HCT116 (cell line): Measurements from ENCODE around the gene SLC25A33. TPM values are rescaled to one million over a fixed set of nuclear protein-coding genes. Genes with fewer than 3 reads are reported as not detected.

ENCODE experiments used
- ATAC-seq: fragments of 200-7000 bp; cut with Tn5 transposase; 2 replicates; pipeline ENCODE4 v1.9.1; 2020; ENCODE audit warnings: mild to moderate bottlenecking, moderate library complexity
- BruUV-seq: library from RNA; stranded (reverse); fragments of 400-500 nt; replicated peaks from 2 replicates; lab custom pipeline; 2021; lab: Mats Ljungman, UMichigan
- CTCF ChIA-PET: fragments of 300-600 bp; sonication (Branson Sonifier 250); formaldehyde crosslinking; loops from one replicate; lab custom pipeline; 2021; ENCODE audit warnings: antibody characterized with exemption; lab: Charles Lee
- POLR2A ChIA-PET: fragments of 300-600, 350-600 bp; sonication (Branson Sonifier 250); formaldehyde crosslinking; loops from one replicate; lab custom pipeline; 2021; ENCODE audit warnings: antibody characterized with exemption; lab: Charles Lee
- RAD21 ChIA-PET, 2 experiments: fragments of 300-600 bp; sonication (Branson Sonifier 250); formaldehyde crosslinking; loops; one replicate each; lab custom pipeline; 2023; ENCODE audit warnings: low total read pairs in 2 of 2; ENCODE audit not compliant: uncharacterized antibody in 2 of 2, unreplicated experiment in 2 of 2, low non-redundant PET in 1 of 2; lab: Charles Lee
- DNase-seq: peaks from one replicate; pipeline ENCODE4 v3.0.0-alpha.2; 2010; ENCODE audit warnings: low read depth, low spot score
- H2AFZ ChIP-seq: fragments of 200-600 bp; shearing (Covaris generic), sonication (generic); 2 replicates; pipeline ENCODE4 v1.6.1; 2017; ENCODE audit warnings: low read depth, mixed run types, mixed read lengths, antibody characterized with exemption, low read length; ENCODE audit not compliant: poor library complexity, severe bottlenecking
- H3K27ac ChIP-seq: 2 replicates; pipeline ENCODE4 v1.5.1; 2012; ENCODE audit warnings: low read depth, low read length
- H3K27me3 ChIP-seq: fragments of 200-600 bp; sonication (generic); 2 replicates; pipeline ENCODE4 v1.6.1; 2016; ENCODE audit warnings: mixed run types, low read length, mixed read lengths; ENCODE audit not compliant: insufficient read depth
- H3K36me3 ChIP-seq, 2 experiments: fragments of 200-500 bp in 1 of 2; fragments of 200-600 bp in 1 of 2; sonication (Bioruptor generic) in 1 of 2; sonication (generic) in 1 of 2; 2 replicates each; pipeline versions ENCODE4 v1.5.1 to v1.6.1; 2014 to 2016; ENCODE audit warnings: low read length in 2 of 2, inconsistent platforms in 1 of 2, mixed read lengths in 1 of 2, mixed run types in 1 of 2; ENCODE audit not compliant: insufficient read depth in 2 of 2, control insufficient read depth in 1 of 2
- H3K4me1 ChIP-seq, 2 experiments: fragments of 200-600 bp in 1 of 2; sonication (generic) in 1 of 2; 2 replicates each; pipeline versions ENCODE4 v1.5.1 to v1.6.1; 2012 to 2017; ENCODE audit warnings: low read length in 2 of 2, inconsistent platforms in 1 of 2, mild to moderate bottlenecking in 1 of 2, mixed read lengths in 1 of 2, mixed run types in 1 of 2, moderate library complexity in 1 of 2; ENCODE audit not compliant: insufficient read depth in 2 of 2, control insufficient read depth in 1 of 2
- H3K4me2 ChIP-seq: fragments of 200-600 bp; sonication (generic); 2 replicates; pipeline ENCODE4 v1.6.1; 2017; ENCODE audit warnings: mixed run types, low read length, mixed read lengths
- H3K4me3 ChIP-seq, 2 experiments: fragments of 200-600 bp in 1 of 2; sonication (generic) in 1 of 2; replicated peaks in 1 of 2; 2 replicates each; pipeline ENCODE4 v1.5.1; 2011 to 2016; ENCODE audit warnings: low read length in 2 of 2, control low read depth in 1 of 2, low read depth in 1 of 2, mild to moderate bottlenecking in 1 of 2, mixed read lengths in 1 of 2, mixed run types in 1 of 2
- H3K79me2 ChIP-seq: fragments of 200-600 bp; sonication (generic); 2 replicates; pipeline ENCODE4 v1.6.1; 2017; ENCODE audit warnings: mild to moderate bottlenecking, mixed run types, low read length, moderate library complexity, mixed read lengths; ENCODE audit not compliant: insufficient read depth
- H3K9ac ChIP-seq: fragments of 200-600 bp; sonication (generic); 2 replicates; pipeline ENCODE4 v1.6.1; 2016; ENCODE audit warnings: low read length, mixed read lengths
- H3K9me2 ChIP-seq: fragments of 200-600 bp; sonication (generic), shearing (Covaris generic); 2 replicates; pipeline ENCODE4 v1.6.1; 2017; ENCODE audit warnings: mixed run types, mild to moderate bottlenecking, moderate library complexity; ENCODE audit not compliant: insufficient read depth
- H3K9me3 ChIP-seq, 2 experiments: fragments of 200-500 bp in 1 of 2; fragments of 200-600 bp in 1 of 2; sonication (Bioruptor generic) in 1 of 2; sonication (generic) in 1 of 2; 2 replicates each; pipeline ENCODE4 v1.6.1; 2014 to 2017; ENCODE audit warnings: low read length in 2 of 2, mixed read lengths in 2 of 2, inconsistent platforms in 1 of 2, low read depth in 1 of 2, mild to moderate bottlenecking in 1 of 2, mixed run types in 1 of 2, moderate library complexity in 1 of 2; ENCODE audit not compliant: control insufficient read depth in 1 of 2, insufficient read depth in 1 of 2
- H4K20me1 ChIP-seq: fragments of 200-600 bp; sonication (generic), shearing (Covaris generic); 2 replicates; pipeline ENCODE4 v1.6.1; 2017; ENCODE audit warnings: mixed run types, mild to moderate bottlenecking, moderate library complexity; ENCODE audit not compliant: insufficient read depth
- CBX3 ChIP-seq: IDR thresholded peaks from 2 replicates; pipeline ENCODE4 v1.6.1; 2012; ENCODE audit warnings: low read depth
- CEBPB ChIP-seq: IDR thresholded peaks from 2 replicates; pipeline ENCODE4 v1.6.1; 2012; ENCODE audit warnings: low read depth
- EZH2phosphoT487 ChIP-seq: fragments of 200-600 bp; IDR thresholded peaks from 2 replicates; pipeline ENCODE4 v1.6.1; 2018; ENCODE audit warnings: antibody characterized with exemption, borderline replicate concordance
- RAD21 ChIP-seq: IDR thresholded peaks from 2 replicates; pipeline ENCODE4 v1.6.1; 2012; ENCODE audit warnings: low read depth, mild to moderate bottlenecking
- ZFX ChIP-seq: fragments of 450-650 bp; IDR thresholded peaks from 2 replicates; pipeline ENCODE4 v1.6.1; 2017
- intact Hi-C: fragments of 100-400 bp; cut with micrococcal nuclease; formaldehyde crosslinking; loops from 2 replicates; pipeline ENCODE4 v1.10.0; 2022
- total RNA-seq: library from RNA; stranded (reverse); gene quantifications from one replicate; pipeline ENCODE4 v1.2.1, GENCODE V29; 2021; ENCODE audit not compliant: unreplicated experiment
- TF ChIP-seq, protein P1 (sequence below), 3 experiments: fragments of 200-600 bp in 1 of 3; sonication (generic) in 1 of 3; IDR thresholded peaks in 2 of 3; conservative IDR thresholded peaks in 1 of 3; 2 replicates each; pipeline ENCODE4 v1.5.1; 2012 to 2017; ENCODE audit warnings: low read depth in 2 of 3, low read length in 2 of 3, antibody characterized with exemption in 1 of 3, borderline replicate concordance in 1 of 3, control low read depth in 1 of 3, mild to moderate bottlenecking in 1 of 3, mixed read lengths in 1 of 3, mixed run types in 1 of 3, moderate library complexity in 1 of 3; ENCODE audit not compliant: insufficient read depth in 1 of 3

SLC25A33 gene
- total RNA-seq, 1 experiment from 2014 or later = 9.8 TPM

DNA sequence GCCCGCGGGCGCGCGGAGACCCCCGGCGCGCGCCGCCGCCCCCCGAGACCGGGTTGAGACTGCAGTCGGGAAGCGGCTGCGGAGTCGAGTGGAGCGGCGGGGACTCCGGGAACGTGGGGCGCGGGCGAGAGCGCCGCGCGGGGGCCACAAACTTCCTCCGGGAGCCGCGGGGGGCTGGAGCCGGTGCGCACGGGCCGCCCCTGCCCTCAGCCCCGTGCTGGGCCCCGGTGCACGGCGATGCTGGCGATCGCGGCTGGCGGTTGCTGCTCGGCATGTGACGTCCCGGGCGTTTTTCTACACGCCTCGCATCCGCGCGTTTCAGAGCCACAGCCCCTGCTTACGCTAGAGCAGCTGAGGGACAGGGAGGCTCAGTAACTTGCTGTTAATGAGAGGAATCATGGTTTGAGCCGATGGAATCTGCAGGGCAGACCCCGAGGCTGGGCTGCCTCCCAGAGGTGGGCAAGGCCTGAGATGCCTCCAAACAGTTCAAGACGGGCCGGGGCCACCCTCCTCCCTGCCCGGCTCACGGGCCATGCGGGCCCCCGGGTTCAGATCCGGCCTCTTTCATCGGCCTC, 50.0 kb downstream of the SLC25A33 start:
- Histone ChIP-seq H3K27me3 (no peaks in the 10 kb centered on the region), H3K9me3 (no peaks in the 10 kb centered on the region), H3K4me2 (peak overlapping the region; percentile 99), H3K9me2 (no peaks in the 10 kb centered on the region), H3K4me1 (peaks cover 13 to 29% of the 10 kb centered on the region in 2 experiments; a peak in 3 of 4 replicates), H3K36me3 (no peaks in the 10 kb centered on the region), H3K9ac (peak overlapping the region; percentile 98), H4K20me1 (peaks cover 27% of the 10 kb centered on the region; the same call in 1 of the 2 replicates), H2AFZ (no peak overlapping the region), H3K79me2 (peaks cover 52% of the 10 kb centered on the region), H3K27ac (peak overlapping the region; percentile 74), H3K4me3 (peak overlapping the region; percentile 85 to 90)
- BruUV-seq = no TSS peak
- ChIA-PET CTCF (interaction anchor here (1.6 kb wide), 1 partner anchor 26 kb away, joined by 5 read pairs; no protein-coding TSS in a partner anchor), POLR2A (no interaction called here), RAD21 (no interaction called here)
- ATAC-seq (peak; percentile 6; the same call in 1 of the 2 replicates), DNase-seq (no peak)
- TF ChIP-seq ZFX (peak; percentile 67; the same call in 1 of the 2 replicates), EZH2phosphoT487 (no peak)
- intact Hi-C loops = no loop called here

DNA sequence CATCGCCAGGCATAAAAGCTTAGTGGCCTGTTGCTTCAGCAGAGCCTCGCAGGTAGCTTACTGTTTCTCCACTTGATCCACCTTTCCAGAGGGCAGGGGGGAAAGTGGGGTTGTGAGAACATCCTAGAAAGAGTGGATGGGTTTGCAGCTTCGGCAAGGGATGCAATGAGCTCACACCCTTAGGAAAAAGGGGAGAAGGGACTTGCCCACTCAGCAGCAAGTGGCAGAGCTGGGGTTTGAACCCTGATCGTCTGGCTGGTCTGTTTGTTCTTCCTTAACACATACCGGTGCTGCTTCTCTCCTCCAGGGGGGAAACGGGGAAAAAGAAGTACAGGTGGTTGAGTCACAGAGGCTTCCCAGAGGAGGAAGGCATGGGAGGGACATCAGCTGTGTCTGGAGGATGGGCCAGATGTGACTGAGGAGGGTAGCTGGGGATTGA, 50.5 kb downstream of the SLC25A33 start:
- no peaks in the 10 kb centered on the region for H3K9me3 ChIP-seq
- TF ChIP-seq CEBPB (no peak), CBX3 (no peak), RAD21 (no peak)
- TF ChIP-seq, protein P1, sequence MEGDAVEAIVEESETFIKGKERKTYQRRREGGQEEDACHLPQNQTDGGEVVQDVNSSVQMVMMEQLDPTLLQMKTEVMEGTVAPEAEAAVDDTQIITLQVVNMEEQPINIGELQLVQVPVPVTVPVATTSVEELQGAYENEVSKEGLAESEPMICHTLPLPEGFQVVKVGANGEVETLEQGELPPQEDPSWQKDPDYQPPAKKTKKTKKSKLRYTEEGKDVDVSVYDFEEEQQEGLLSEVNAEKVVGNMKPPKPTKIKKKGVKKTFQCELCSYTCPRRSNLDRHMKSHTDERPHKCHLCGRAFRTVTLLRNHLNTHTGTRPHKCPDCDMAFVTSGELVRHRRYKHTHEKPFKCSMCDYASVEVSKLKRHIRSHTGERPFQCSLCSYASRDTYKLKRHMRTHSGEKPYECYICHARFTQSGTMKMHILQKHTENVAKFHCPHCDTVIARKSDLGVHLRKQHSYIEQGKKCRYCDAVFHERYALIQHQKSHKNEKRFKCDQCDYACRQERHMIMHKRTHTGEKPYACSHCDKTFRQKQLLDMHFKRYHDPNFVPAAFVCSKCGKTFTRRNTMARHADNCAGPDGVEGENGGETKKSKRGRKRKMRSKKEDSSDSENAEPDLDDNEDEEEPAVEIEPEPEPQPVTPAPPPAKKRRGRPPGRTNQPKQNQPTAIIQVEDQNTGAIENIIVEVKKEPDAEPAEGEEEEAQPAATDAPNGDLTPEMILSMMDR (IDR thresholded peaks at IDR 0.05 in 2 of 3, conservative IDR thresholded peaks at IDR 0.05 in 1 of 3; ENCODE audit: borderline replicate concordance in 1 of 3, insufficient read depth in 1 of 3, low read depth in 2 of 3, low read length in 2 of 3) = no peak
- TF ChIP-seq, all 23 proteins: peak for 0
- Histone ChIP-seq H2AFZ (no peak overlapping the region), H3K4me3 (peak overlapping the region; percentile 85 to 90), H3K9me2 (no peaks in the 10 kb centered on the region), H3K79me2 (peaks cover 57% of the 10 kb centered on the region), H3K27ac (peak overlapping the region; percentile 74), H3K9ac (peak overlapping the region; percentile 98), H3K36me3 (no peaks in the 10 kb centered on the region), H4K20me1 (peaks cover 27% of the 10 kb centered on the region; the same call in 1 of the 2 replicates), H3K4me2 (peak overlapping the region; percentile 99), H3K27me3 (no peaks in the 10 kb centered on the region), H3K4me1 (peaks cover 13 to 29% of the 10 kb centered on the region in 2 experiments; a peak in 3 of 4 replicates)
- RAD21 ChIA-PET = no interaction called here
- TSS peak; percentile 51 for BruUV-seq
- CTCF ChIA-PET = interaction anchor here (1.6 kb wide), 1 partner anchor 26 kb away, joined by 5 read pairs; no protein-coding TSS in a partner anchor
- POLR2A ChIA-PET = no interaction called here
- intact Hi-C loops = no loop called here
- ATAC-seq (peak; percentile 6; the same call in 1 of the 2 replicates), DNase-seq (no peak)
